22Rv1 (cell line): ENCODE measurements around the gene LRP4.

Source experiments
- H3K27ac ChIP-seq: fragments of 450-650 bp; 2 replicates; pipeline ENCODE4 v1.5.1; 2017
- ZFX ChIP-seq: fragments of 450-650 bp; IDR thresholded peaks from 2 replicates; pipeline ENCODE4 v1.6.1; 2017; ENCODE audit warnings: antibody characterized with exemption, borderline replicate concordance
- TF ChIP-seq, protein P1 (sequence below): fragments of 450-650 bp; IDR thresholded peaks from 2 replicates; pipeline ENCODE4 v1.5.1; 2017; ENCODE audit warnings: mild to moderate bottlenecking

LRP4 gene

DNA sequence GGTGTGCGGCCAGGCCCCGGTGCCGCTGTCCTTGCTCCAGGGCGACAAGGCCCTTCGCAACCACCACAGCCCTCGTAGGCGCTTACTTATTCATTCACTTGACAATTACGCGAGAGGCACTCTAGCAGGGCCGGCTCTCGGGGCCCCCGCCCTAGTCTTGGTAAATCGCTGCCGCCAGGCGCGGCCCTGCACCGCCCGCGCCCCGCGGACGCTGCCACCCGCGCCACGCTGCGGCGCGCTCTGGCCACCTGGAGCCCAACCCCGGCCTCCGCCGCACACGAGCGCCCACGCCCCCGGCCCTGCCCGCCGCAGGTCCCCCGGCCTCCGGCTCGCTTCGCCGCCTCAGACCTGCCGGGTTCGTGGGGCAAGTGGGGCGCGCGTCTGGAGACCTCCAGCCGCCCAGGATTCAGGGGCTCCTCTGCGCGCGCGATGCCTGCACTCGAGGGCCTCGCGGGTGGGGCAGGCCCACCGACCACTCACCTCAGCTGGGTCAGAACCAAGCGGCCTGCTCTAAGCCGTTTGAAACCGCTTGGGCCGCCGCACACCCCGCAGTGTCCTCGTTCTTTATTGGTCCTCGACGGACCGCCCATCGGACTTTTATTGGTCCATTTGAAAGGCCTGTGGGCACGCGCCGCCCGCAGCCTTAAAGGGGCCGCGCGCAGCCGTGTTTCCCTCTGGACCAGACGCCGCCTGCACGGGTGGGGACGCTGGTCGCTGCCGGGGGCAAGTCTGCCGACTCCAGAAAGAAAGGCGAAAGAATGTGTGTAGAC lies 72.4 kb downstream of the LRP4 start, which contains the start of gene CKAP5:
TSS of gene CKAP5 (minus strand) at position 541 of the 770 bp plus-strand sequence. CDS start 25,049 bp downstream, outside the sequence.
- TF ChIP-seq, protein P1, sequence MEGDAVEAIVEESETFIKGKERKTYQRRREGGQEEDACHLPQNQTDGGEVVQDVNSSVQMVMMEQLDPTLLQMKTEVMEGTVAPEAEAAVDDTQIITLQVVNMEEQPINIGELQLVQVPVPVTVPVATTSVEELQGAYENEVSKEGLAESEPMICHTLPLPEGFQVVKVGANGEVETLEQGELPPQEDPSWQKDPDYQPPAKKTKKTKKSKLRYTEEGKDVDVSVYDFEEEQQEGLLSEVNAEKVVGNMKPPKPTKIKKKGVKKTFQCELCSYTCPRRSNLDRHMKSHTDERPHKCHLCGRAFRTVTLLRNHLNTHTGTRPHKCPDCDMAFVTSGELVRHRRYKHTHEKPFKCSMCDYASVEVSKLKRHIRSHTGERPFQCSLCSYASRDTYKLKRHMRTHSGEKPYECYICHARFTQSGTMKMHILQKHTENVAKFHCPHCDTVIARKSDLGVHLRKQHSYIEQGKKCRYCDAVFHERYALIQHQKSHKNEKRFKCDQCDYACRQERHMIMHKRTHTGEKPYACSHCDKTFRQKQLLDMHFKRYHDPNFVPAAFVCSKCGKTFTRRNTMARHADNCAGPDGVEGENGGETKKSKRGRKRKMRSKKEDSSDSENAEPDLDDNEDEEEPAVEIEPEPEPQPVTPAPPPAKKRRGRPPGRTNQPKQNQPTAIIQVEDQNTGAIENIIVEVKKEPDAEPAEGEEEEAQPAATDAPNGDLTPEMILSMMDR: no peak
- no peak for TF ChIP-seq ZFX
- peak within 1 kb of the TSS; percentile 83 for H3K27ac ChIP-seq

DNA sequence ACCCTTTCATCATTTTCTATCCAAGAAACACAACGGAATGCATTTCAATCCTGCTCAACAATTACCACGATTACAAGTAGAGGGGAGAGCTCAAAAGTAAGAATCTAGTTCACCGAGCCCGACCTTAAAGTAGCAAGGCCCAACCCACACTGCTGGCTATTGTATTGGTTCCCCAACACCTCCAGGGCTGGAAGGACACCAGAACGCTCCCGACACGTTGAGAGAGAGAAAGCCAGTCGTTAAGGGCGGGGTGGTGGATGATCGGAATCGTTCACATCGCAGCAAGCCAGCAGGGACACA lies 73.0 kb downstream of the LRP4 start:
- TF ChIP-seq, protein P1: no peak
- no peak for TF ChIP-seq ZFX
- peak overlapping the region; percentile 83 for H3K27ac ChIP-seq

DNA sequence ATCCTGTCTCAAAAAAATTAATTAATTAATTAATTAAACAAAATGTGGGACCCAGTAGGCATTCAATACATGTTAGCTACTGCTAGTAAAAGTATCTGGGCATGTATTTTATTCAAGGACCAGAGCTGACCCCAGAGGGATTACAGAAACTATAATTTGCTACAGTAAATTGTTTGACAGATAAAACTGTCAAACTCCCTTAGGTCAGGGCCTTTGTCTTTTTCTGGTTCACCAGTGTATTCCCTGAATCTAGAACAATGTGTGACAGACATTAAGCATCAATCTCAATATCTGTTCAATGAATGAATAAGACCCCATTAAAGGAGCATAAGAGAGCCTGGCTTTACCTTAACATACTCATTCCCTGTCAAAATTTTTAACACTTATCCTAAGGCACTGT lies 78.2 kb downstream of the LRP4 start:
- H3K27ac ChIP-seq: no peak overlapping the region
- TF ChIP-seq ZFX: no peak
- TF ChIP-seq, protein P1: no peak

DNA sequence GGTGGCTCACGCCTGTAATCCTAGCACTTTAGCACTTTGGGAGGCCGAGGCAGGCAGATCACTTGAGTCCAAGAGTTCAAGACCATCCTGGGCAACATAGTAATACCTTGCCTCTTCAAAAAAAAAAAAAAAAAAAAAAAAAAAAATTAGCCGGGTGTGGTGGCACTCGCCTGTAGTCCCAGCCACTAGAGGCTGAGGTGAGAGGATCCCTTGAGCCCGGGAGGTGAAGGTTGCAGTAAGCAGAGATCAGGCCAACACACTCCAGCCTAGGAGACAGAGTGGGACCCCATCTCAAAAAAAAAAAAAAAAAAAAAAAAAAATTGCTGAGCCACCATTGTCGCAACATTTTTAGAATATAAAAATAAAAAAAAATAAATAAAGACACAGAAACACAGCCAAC lies 79.8 kb downstream of the LRP4 start:
- H3K27ac ChIP-seq: no peak overlapping the region
- TF ChIP-seq, protein P1: no peak
- no peak for TF ChIP-seq ZFX

DNA sequence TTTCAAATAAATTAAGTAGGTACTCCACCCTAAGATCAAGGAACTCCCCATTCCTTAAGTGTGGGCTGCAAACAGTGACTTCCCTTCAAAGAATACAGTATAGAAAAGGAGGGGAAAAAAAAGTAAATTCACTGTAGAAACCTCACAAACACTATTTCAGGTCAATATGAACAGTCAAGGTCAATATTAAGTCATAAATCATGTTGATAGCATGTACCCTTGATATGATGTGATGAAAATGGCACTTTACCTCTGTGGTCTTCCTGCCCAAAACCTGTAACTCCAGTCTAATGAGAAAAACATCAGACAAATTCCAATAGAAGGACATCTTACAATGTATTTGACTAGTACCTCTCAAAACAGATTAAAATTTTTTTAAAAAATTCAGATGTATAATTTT lies 80.5 kb downstream of the LRP4 start:
- H3K27ac ChIP-seq: no peak overlapping the region
- no peak for TF ChIP-seq ZFX
- TF ChIP-seq, protein P1: no peak

DNA sequence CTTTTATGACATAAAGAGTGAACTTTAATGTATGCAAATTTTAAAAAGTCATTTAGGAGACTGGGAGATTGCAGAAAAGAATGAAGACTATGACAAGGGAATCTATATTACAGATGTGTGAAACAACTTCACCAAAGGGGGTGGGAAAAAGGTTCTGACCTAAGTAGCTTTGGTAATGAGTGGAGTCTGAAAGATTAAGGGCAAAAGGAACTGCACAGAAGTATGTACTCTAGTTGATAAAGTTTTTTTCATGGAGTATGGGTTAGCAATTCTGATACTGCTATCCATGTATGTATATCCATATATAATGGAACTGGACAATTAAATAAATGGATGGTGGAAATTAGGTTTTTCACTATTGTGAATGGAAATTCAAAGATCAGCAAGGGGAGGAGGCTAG lies 81.5 kb downstream of the LRP4 start:
- TF ChIP-seq ZFX: no peak
- TF ChIP-seq, protein P1: no peak
- no peak overlapping the region for H3K27ac ChIP-seq

GRCh38 chr11:46836431-46836830 lies 81.9 kb downstream of the LRP4 start:
- TF ChIP-seq ZFX: no peak
- TF ChIP-seq, protein P1: no peak
- H3K27ac ChIP-seq: no peak overlapping the region
